WTC11 (cell line): ENCODE results near the gene CTNNA2. TPM values are rescaled to one million over a fixed set of nuclear protein-coding genes. Genes with fewer than 3 reads are reported as not detected.

Experiments
- ATAC-seq: fragments of 200-7000 bp; cut with Tn5 transposase; 2 replicates; pipeline ENCODE4 v1.10.0; 2021; ENCODE audit warnings: mild to moderate bottlenecking, moderate library complexity
- CTCF ChIA-PET: fragments of 300-600 bp; sonication (Branson Sonifier 250); formaldehyde crosslinking; loops from one replicate; lab custom pipeline; 2021; ENCODE audit warnings: antibody characterized with exemption; lab: Charles Lee
- POLR2A ChIA-PET: fragments of 350-600 bp; sonication (Branson Sonifier 250); formaldehyde crosslinking; loops from one replicate; lab custom pipeline; 2021; ENCODE audit warnings: antibody characterized with exemption; lab: Charles Lee
- DNase-seq: peaks from one replicate; pipeline ENCODE4 v3.0.0; 2021; ENCODE audit warnings: low spot score
- H3K27ac Mint-ChIP-seq: 2 replicates; pipeline ENCODE4 v1.8.0; 2021; ENCODE audit warnings: mixed read lengths
- H3K27me3 Mint-ChIP-seq: 2 replicates; pipeline ENCODE4 v1.8.0; 2021; ENCODE audit warnings: low read depth, mild to moderate bottlenecking, moderate library complexity, mixed read lengths
- H3K36me3 Mint-ChIP-seq: 2 replicates; pipeline ENCODE4 v1.8.0; 2021; ENCODE audit warnings: mixed read lengths
- H3K4me1 Mint-ChIP-seq: 2 replicates; pipeline ENCODE4 v1.8.0; 2022; ENCODE audit warnings: mixed read lengths
- H3K4me3 Mint-ChIP-seq: 2 replicates; pipeline ENCODE4 v1.8.0; 2021; ENCODE audit warnings: mild to moderate bottlenecking, moderate library complexity, mixed read lengths
- H3K9me3 Mint-ChIP-seq: 2 replicates; pipeline ENCODE4 v1.8.0; 2021; ENCODE audit warnings: mixed read lengths
- ATF1 ChIP-seq: sonication (generic); formaldehyde crosslinking; IDR thresholded peaks from 2 replicates; pipeline ENCODE4 v1.8.1; 2023; ENCODE audit warnings: mild to moderate bottlenecking, moderate library complexity, missing genetic modification reagents
- ATF3 ChIP-seq: sonication (generic); formaldehyde crosslinking; conservative IDR thresholded peaks from 2 replicates; pipeline ENCODE4 v1.8.1; 2022; ENCODE audit warnings: mild to moderate bottlenecking, missing genetic modification reagents
- ATF6 ChIP-seq: sonication (generic); formaldehyde crosslinking; IDR thresholded peaks from 2 replicates; pipeline ENCODE4 v1.8.1; 2023; ENCODE audit warnings: mild to moderate bottlenecking, missing genetic modification reagents
- ESRRA ChIP-seq: sonication (generic); formaldehyde crosslinking; IDR thresholded peaks from 2 replicates; pipeline ENCODE4 v1.8.1; 2022; ENCODE audit warnings: mild to moderate bottlenecking, missing genetic modification reagents, borderline replicate concordance
- GTF2I ChIP-seq: fragments of 250-450 bp; sonication (Bioruptor Pico); conservative IDR thresholded peaks from 2 replicates; pipeline ENCODE4 v1.4.0; 2021; ENCODE audit warnings: mild to moderate bottlenecking
- MAX ChIP-seq: sonication (generic); formaldehyde crosslinking; IDR thresholded peaks from 2 replicates; pipeline ENCODE4 v1.8.0; 2022; ENCODE audit warnings: mild to moderate bottlenecking, missing genetic modification reagents
- NFATC4 ChIP-seq: fragments of 250-450 bp; sonication (Bioruptor Pico); IDR thresholded peaks from 2 replicates; pipeline ENCODE4 v1.9.0; 2021; ENCODE audit warnings: mild to moderate bottlenecking
- PRRX2 ChIP-seq: fragments of 250-450 bp; sonication (Bioruptor Pico); IDR thresholded peaks from 2 replicates; pipeline ENCODE4 v1.8.0; 2021; ENCODE audit warnings: mild to moderate bottlenecking
- RELA ChIP-seq: sonication (generic); formaldehyde crosslinking; IDR thresholded peaks from 2 replicates; pipeline ENCODE4 v1.8.1; 2022; ENCODE audit warnings: missing genetic modification reagents, mild to moderate bottlenecking, borderline replicate concordance
- RORB ChIP-seq: fragments of 250-450 bp; sonication (Bioruptor Pico); IDR thresholded peaks from 2 replicates; pipeline ENCODE4 v1.9.0; 2021; ENCODE audit warnings: mild to moderate bottlenecking
- SOX15 ChIP-seq: fragments of 250-450 bp; sonication (Bioruptor Pico); IDR thresholded peaks from 2 replicates; pipeline ENCODE4 v1.9.0; 2021; ENCODE audit warnings: mild to moderate bottlenecking
- ZNF219 ChIP-seq: sonication (generic); formaldehyde crosslinking; IDR thresholded peaks from 2 replicates; pipeline ENCODE4 v1.8.0; 2023; ENCODE audit warnings: missing genetic modification reagents, mild to moderate bottlenecking, borderline replicate concordance
- ZNF416 ChIP-seq: fragments of 250-450 bp; sonication (Bioruptor Pico); IDR thresholded peaks from 2 replicates; pipeline ENCODE4 v1.9.0; 2021; ENCODE audit warnings: mild to moderate bottlenecking, inconsistent platforms
- ZNF512 ChIP-seq: sonication (generic); formaldehyde crosslinking; IDR thresholded peaks from 2 replicates; pipeline ENCODE4 v1.8.1; 2022; ENCODE audit warnings: missing genetic modification reagents, borderline replicate concordance
- ZNF532 ChIP-seq: fragments of 250-450 bp; sonication (Bioruptor Pico); IDR thresholded peaks from 2 replicates; pipeline ENCODE4 v1.9.0; 2021; ENCODE audit warnings: mild to moderate bottlenecking, borderline replicate concordance
- total RNA-seq: library from RNA; stranded (reverse); gene quantifications from 3 replicates; pipeline ENCODE4 v1.2.3, GENCODE V29; 2021
- TF ChIP-seq, protein P1 (sequence below): sonication (generic); formaldehyde crosslinking; IDR thresholded peaks from 2 replicates; pipeline ENCODE4 v1.8.1; 2022; ENCODE audit warnings: low read depth, mild to moderate bottlenecking, moderate library complexity, missing genetic modification reagents, borderline replicate concordance
- TF ChIP-seq, protein P2 (sequence below): sonication (generic); formaldehyde crosslinking; IDR thresholded peaks from 2 replicates; pipeline ENCODE4 v1.8.1; 2022; ENCODE audit warnings: low read depth, missing genetic modification reagents, borderline replicate concordance
- TF ChIP-seq, protein P3 (sequence below): fragments of 250-450 bp; sonication (Bioruptor Pico); conservative IDR thresholded peaks from 2 replicates; pipeline ENCODE4 v1.9.0; 2021; ENCODE audit warnings: mild to moderate bottlenecking

Gene CTNNA2
- total RNA-seq, 1 experiment from 2014 or later: 3.8 TPM

DNA sequence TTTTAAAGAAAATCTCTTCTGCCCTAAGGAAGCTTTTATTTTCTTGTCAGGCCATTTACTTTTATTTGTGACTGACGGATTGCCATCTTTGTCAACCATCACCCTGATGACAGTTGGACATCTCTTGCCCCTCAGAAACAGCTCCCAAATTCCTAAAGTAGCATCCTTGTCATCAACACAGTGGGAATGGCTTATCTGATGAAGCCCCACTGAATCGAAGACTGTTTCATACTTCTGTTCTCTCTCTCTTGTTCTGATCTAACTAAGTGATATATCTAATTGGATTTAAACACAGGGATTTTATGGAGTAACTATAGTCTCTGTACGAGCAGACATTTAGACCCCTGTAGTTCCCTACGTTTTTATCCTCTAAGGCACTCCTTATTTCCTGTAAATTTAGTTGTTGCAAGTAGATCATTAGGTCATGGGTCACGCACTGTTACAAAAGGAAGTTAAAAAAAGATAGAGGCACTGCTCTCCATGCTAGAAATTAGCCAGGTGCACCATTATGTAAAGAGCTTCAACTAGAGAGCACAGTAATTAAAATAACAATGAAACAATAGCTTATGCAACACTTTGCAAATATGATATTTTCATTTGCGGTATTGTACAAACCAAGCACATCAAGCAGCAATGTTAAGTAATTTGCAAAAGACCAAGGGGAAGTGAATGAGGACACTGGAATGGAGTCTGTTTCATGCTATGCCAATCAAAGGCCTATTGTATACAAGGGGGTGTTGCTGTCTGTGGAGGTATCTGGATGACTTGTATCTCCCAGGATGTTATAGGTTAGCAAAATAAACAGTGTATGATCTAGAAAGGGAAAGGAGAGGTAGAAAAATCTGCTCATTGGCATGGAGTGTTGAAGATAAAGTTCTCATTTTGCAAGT lies 507.0 kb downstream of the CTNNA2 start:
- ATAC-seq (no peak), DNase-seq (no peak)
- H3K27me3 Mint-ChIP-seq: no peaks in the 10 kb centered on the region; the same call in 1 of the 2 replicates
- H3K4me1 Mint-ChIP-seq: peaks cover 19% of the 10 kb centered on the region
- ChIA-PET POLR2A (no interaction called here), CTCF (no interaction called here)
- no peak for TF ChIP-seq ATF1 (CRISPR knock-in tag)
- TF ChIP-seq RELA (CRISPR knock-in tag): no peak
- TF ChIP-seq ATF3 (CRISPR knock-in tag): no peak
- TF ChIP-seq, protein P1, sequence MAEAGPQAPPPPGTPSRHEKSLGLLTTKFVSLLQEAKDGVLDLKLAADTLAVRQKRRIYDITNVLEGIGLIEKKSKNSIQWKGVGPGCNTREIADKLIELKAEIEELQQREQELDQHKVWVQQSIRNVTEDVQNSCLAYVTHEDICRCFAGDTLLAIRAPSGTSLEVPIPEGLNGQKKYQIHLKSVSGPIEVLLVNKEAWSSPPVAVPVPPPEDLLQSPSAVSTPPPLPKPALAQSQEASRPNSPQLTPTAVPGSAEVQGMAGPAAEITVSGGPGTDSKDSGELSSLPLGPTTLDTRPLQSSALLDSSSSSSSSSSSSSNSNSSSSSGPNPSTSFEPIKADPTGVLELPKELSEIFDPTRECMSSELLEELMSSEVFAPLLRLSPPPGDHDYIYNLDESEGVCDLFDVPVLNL (CRISPR knock-in tag): no peak
- TF ChIP-seq, protein P2, sequence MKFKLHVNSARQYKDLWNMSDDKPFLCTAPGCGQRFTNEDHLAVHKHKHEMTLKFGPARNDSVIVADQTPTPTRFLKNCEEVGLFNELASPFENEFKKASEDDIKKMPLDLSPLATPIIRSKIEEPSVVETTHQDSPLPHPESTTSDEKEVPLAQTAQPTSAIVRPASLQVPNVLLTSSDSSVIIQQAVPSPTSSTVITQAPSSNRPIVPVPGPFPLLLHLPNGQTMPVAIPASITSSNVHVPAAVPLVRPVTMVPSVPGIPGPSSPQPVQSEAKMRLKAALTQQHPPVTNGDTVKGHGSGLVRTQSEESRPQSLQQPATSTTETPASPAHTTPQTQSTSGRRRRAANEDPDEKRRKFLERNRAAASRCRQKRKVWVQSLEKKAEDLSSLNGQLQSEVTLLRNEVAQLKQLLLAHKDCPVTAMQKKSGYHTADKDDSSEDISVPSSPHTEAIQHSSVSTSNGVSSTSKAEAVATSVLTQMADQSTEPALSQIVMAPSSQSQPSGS (CRISPR knock-in tag): no peak
- TF ChIP-seq ZNF416 (CRISPR knock-in tag): no peak
- TF ChIP-seq NFATC4 (CRISPR knock-in tag): no peak
- peak overlapping the region; percentile 32; the same call in 1 of the 2 replicates for H3K27ac Mint-ChIP-seq
- H3K4me3 Mint-ChIP-seq: no peak overlapping the region
- no peaks in the 10 kb centered on the region for H3K36me3 Mint-ChIP-seq
- H3K9me3 Mint-ChIP-seq: peaks cover 10% of the 10 kb centered on the region

DNA sequence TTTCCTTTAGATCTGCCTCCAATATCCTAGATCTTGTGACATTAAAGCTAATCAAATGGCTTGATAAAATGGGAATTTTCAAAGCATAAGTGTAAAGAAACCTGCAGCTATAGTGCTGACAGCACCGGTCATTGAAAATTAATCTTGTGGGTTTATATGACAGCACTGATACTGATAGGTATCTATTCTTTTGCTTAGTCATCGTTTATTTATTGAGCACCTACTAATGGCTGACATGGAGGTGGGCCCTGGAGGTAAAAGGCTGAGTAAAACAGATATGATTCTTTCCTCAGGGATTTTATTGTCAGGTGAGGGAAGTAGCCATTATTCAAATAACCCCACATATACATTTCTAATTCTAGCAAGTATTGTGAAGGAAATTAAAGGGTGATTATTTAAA lies 509.2 kb downstream of the CTNNA2 start:
- peaks cover 17% of the 10 kb centered on the region for H3K4me1 Mint-ChIP-seq
- no peaks in the 10 kb centered on the region for H3K36me3 Mint-ChIP-seq
- DNase-seq (no peak), ATAC-seq (no peak)
- CTCF ChIA-PET: no interaction called here
- H3K27me3 Mint-ChIP-seq: no peaks in the 10 kb centered on the region; the same call in 1 of the 2 replicates
- POLR2A ChIA-PET: no interaction called here
- H3K27ac Mint-ChIP-seq: no peak overlapping the region
- H3K9me3 Mint-ChIP-seq: peaks cover 10% of the 10 kb centered on the region
- H3K4me3 Mint-ChIP-seq: no peak overlapping the region
- TF ChIP-seq RORB (CRISPR knock-in tag): no peak
- TF ChIP-seq SOX15: no peak
- TF ChIP-seq, protein P2 (CRISPR knock-in tag): no peak
- TF ChIP-seq ZNF532 (CRISPR knock-in tag): no peak
- no peak for TF ChIP-seq ZNF512 (CRISPR knock-in tag)
- TF ChIP-seq, protein P3, sequence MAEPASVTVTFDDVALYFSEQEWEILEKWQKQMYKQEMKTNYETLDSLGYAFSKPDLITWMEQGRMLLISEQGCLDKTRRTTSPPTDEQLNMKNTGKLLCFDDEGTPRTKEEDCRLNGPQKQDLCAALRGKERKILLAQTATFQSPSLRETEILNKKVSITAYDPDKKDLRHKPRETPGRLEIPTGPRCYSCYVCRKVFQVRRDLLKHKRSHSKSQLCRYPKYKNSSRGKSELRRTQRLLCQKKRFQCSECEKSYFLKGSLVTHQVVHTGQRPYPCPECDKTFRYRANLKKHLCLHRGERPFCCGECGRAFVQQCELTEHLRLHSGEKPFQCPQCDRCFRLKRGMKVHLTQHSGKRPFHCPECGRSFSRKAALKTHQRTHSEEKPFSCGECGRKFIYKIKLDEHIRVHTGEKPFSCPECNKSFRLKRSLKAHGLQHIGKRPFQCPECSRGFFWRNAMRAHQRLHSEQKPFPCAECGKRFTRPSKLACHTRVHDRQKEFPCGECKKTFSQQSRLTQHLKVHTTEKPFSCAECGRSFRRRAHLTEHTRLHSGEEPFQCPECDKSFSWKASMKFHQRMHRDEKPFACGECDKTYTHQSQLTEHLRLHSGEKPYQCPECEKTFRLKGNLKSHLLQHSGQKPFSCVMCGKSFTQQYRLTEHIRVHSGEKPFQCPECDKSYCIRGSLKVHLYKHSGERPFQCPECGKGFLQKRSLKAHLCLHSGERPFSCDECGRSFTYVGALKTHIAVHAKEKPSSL (CRISPR knock-in tag): no peak
- no peak for TF ChIP-seq ATF6 (CRISPR knock-in tag)
- TF ChIP-seq ZNF219 (CRISPR knock-in tag): no peak
- no peak for TF ChIP-seq MAX (CRISPR knock-in tag)
- TF ChIP-seq PRRX2 (CRISPR knock-in tag): no peak
- TF ChIP-seq ESRRA (CRISPR knock-in tag): no peak
- TF ChIP-seq GTF2I (CRISPR knock-in tag): no peak
